Activated CD4-positive, alpha-beta T cell treated with anti-CD3 and anti-CD28 coated beads, Interleukin-2, amount 10 ng/mL, durations not matched to agents 24 days and 14 days (primary cell): ENCODE data around the gene APP. TPM values are rescaled to one million over a fixed set of nuclear protein-coding genes. Genes with fewer than 3 reads are reported as not detected.

Source experiments
- DNase-seq: peaks from one replicate; pipeline ENCODE4 v3.0.0; 2022
- H3K27ac Mint-ChIP-seq: one replicate; pipeline ENCODE4 v1.8.0; 2022; ENCODE audit warnings: mild to moderate bottlenecking, mixed read lengths
- H3K27me3 Mint-ChIP-seq: one replicate; pipeline ENCODE4 v1.8.0; 2022; ENCODE audit warnings: mixed read lengths
- H3K36me3 Mint-ChIP-seq: one replicate; pipeline ENCODE4 v1.8.0; 2022; ENCODE audit warnings: low read depth, mild to moderate bottlenecking, mixed read lengths
- H3K4me1 Mint-ChIP-seq: one replicate; pipeline ENCODE4 v1.8.0; 2021; ENCODE audit warnings: mixed read lengths
- H3K4me3 Mint-ChIP-seq: one replicate; pipeline ENCODE4 v1.8.0; 2022; ENCODE audit warnings: mild to moderate bottlenecking, moderate library complexity, mixed read lengths
- H3K9me3 Mint-ChIP-seq: one replicate; pipeline ENCODE4 v1.8.0; 2021; ENCODE audit warnings: mixed read lengths
- intact Hi-C: fragments of 100-400 bp; cut with micrococcal nuclease; formaldehyde crosslinking; loops from one replicate; pipeline ENCODE4 v1.15.1; 2023
- total RNA-seq: library from RNA; stranded (reverse); gene quantifications from 2 replicates; pipeline ENCODE4 v1.2.3, GENCODE V29; 2022

Gene APP
- total RNA-seq, 1 donor from 2014 or later, result 81.3 TPM

DNA sequence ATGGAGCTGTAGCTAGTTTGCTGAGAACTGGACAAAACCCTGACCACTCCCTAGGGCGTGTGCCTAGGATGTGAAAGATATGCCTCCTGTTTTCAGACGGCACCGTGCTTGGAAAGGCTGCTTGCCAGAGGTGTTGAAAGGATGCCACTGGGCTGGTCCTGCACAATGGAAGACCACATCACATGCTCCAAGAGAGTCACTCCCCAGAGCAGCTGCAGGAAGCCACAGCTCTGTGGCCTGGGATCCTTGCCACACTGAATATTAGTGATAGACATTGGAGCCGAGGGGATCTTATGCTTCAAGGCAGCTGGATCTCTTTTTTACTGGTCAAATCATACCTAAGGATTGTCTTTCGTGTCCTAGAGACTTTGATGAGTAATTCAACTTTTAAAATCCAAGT, 6.6 kb upstream of the APP start:
- no peaks in the 10 kb centered on the region for H3K4me1 Mint-ChIP-seq
- H3K27ac Mint-ChIP-seq, result no peak overlapping the region
- peaks cover 9% of the 10 kb centered on the region for H3K27me3 Mint-ChIP-seq
- intact Hi-C loops, result loop anchor here (10.0 kb wide), 1 partner anchor 372 kb away; no protein-coding TSS in a partner anchor
- no peak for DNase-seq
- H3K9me3 Mint-ChIP-seq, result no peaks in the 10 kb centered on the region
- no peaks in the 10 kb centered on the region for H3K36me3 Mint-ChIP-seq
- no peak overlapping the region for H3K4me3 Mint-ChIP-seq

DNA sequence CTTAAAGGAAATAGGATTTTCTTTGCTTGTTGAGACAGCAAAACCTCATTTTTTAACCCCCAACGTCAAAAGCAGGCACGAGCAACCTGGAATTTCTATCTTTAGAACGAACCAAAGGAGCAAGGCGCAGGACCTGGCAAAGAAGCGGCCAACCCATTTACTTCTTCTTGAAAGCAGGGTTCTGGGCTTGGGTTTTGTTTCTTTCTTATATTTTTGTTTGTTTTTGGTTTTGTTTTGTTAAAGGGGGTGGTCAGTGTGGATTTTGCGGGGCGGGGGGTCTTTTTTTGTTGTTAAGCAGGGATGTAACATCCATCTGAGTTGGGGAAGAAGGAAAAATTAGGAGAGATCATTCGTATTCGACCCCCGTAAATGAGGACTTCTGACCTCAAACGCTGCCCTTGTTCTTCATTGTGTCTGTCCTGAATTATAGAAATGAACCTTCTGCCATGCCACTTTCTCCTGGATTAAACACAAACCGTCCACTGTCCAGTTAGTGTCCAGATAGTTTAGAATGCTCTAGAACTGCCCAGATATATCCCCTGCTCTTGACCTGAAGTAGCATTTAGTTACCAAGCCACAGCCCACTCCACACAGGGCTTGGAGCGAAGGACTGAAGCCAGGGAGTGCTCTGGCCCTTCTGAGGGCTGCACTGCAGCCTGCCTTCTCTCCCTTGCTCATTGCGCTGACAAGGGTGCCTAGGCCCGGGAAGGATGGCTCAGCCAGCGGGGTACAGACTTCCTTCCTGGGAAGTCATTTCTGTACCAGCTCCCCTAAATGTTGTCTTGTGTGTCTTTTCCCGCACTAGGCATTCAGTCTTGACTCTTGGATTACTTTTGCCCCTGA, 909 bp upstream of the APP start:
- H3K27me3 Mint-ChIP-seq, result peaks cover 4% of the 10 kb centered on the region
- H3K4me1 Mint-ChIP-seq, result peaks cover 20% of the 10 kb centered on the region
- H3K27ac Mint-ChIP-seq, result no peak overlapping the region
- no peaks in the 10 kb centered on the region for H3K9me3 Mint-ChIP-seq
- peak overlapping the region; percentile 92 for H3K4me3 Mint-ChIP-seq
- DNase-seq, result no peak
- peaks cover 6% of the 10 kb centered on the region for H3K36me3 Mint-ChIP-seq
- intact Hi-C loops, result loop anchor here (2.0 to 10.0 kb wide), 3 partner anchors 189 to 367 kb away; no protein-coding TSS in a partner anchor

DNA sequence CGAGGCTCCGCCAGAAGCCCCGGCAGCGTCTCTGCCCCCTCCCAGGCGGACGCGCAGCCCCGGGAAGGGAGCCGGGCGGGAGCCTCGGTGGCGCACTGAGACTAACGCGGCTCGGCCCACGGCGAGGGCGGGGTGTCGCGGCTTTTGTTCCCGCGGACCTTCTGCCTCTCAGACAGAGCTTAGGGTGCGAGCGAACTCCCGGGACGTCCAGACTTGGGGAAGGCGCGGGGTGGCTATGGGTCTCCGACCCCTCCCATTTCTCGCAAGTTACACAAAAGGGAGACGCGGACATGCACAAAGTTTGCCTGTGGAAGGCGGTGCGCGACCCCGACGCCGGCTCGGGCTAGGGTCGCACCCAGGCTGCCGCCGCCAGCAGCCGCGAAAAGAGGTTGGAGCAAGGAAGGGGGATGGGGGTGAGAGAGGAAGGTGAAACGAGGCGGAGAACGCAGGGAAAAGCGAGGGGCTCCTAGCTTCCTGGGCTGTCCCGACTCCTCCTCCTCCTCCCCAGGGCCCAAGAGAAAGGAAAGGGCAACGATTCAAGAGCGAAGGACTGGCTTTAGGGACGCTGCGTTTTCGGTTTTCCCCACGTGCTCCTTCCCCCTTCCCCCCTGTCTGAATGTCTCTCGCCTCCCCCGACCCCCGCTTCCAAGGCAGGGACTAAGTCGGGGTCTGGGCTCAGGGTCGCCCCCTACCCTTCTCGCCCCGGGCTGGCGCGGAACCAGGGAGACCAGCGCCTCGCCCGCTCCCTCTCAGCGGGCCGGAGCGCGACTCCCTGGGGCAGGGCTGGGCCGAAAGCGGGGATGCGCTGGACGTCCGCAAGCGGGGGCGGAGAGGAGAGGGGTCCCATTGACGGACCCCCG, 729 bp downstream of the APP start:
- no peaks in the 10 kb centered on the region for H3K27me3 Mint-ChIP-seq
- H3K4me3 Mint-ChIP-seq, result peak overlapping the region; percentile 92
- peak; percentile 85 for DNase-seq
- peaks cover 20% of the 10 kb centered on the region for H3K4me1 Mint-ChIP-seq
- no peaks in the 10 kb centered on the region for H3K9me3 Mint-ChIP-seq
- H3K27ac Mint-ChIP-seq, result peak overlapping the region; percentile 85
- intact Hi-C loops, result loop anchor here (1.0 to 10.0 kb wide), 7 partner anchors 99 to 563 kb away; partner anchors contain the start of genes ATP5PF, GABPA and MRPL39
- peaks cover 6% of the 10 kb centered on the region for H3K36me3 Mint-ChIP-seq

DNA sequence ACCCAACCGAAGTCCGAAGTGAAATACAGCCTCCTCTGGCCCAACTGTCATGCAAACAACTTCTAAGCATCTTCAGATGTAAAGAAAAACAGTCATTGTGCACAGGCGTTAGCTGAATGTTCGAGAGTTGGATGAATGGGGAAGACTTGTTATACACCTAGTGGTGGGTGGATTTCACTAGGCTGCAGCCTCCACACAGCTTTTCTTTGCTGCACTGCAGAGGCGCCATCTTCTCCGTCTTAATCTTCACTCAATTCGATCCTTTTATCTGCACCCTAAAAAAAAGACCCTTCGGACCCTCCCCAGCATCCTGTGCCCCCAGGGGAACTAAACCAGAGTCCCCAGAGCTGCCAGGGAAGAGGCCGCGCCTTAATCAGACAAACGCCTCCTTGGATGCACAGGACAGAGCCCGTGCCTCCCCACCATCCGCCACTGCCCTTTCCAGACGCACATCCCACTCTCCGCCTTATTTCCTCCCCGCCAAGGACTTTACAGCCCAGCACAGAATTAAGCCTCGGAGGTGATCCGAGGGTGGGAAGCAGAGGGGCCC, 1.4 kb downstream of the APP start:
- Mint-ChIP-seq H3K9me3 (no peaks in the 10 kb centered on the region), H3K27ac (peak overlapping the region; percentile 85), H3K36me3 (peaks cover 6% of the 10 kb centered on the region), H3K4me3 (peak overlapping the region; percentile 92), H3K27me3 (no peaks in the 10 kb centered on the region), H3K4me1 (peaks cover 20% of the 10 kb centered on the region)
- DNase-seq, result peak; percentile 85
- intact Hi-C loops, result loop anchor here (1.0 kb wide), 3 partner anchors 98 to 435 kb away; partner anchors contain the start of genes ATP5PF and GABPA

DNA sequence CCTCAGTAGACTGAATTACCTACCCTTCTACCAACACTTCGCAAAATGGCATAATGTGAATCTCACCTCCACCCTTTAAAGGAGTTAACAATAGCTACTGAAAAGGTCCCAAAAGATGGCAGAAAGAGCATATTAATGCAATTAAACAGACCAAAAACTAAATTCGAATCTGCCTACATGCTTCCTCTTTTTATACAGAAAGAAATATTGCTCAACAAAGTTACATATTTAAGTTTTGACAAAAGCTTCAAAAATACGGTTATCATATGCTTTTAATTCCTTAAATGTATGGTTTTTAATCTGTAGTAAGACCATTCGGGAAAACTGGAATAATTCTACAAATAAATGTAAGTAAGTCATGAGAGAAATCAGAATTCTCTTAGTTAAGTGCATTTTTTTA, 2.2 kb downstream of the APP start:
- H3K27ac Mint-ChIP-seq, result no peak overlapping the region
- H3K4me1 Mint-ChIP-seq, result peaks cover 20% of the 10 kb centered on the region
- H3K36me3 Mint-ChIP-seq, result peaks cover 6% of the 10 kb centered on the region
- intact Hi-C loops, result no loop called here
- H3K9me3 Mint-ChIP-seq, result no peaks in the 10 kb centered on the region
- no peak for DNase-seq
- H3K27me3 Mint-ChIP-seq, result no peaks in the 10 kb centered on the region
- peak overlapping the region; percentile 43 for H3K4me3 Mint-ChIP-seq

DNA sequence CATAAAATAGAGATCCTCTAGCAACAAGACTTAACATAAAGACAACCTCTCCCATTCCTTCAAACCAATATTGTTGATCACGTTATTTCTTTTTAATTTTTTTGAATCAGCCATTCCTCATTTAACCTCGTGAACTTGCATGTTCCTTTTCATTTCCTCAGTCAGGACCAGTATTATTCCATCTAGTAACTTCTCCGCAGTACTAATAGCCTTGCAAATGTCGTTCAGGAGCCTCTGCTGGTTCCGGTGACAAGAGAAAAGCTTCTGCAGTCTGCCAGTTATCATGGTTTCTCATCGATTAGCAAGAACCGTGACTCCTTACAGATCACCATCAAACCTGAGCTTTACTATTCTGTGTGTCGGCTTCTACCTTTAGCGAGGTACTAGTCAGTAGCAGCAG, 3.0 kb downstream of the APP start:
- no peak overlapping the region for H3K4me3 Mint-ChIP-seq
- peaks cover 6% of the 10 kb centered on the region for H3K36me3 Mint-ChIP-seq
- H3K4me1 Mint-ChIP-seq, result peaks cover 20% of the 10 kb centered on the region
- no peaks in the 10 kb centered on the region for H3K9me3 Mint-ChIP-seq
- no peaks in the 10 kb centered on the region for H3K27me3 Mint-ChIP-seq
- H3K27ac Mint-ChIP-seq, result no peak overlapping the region
- intact Hi-C loops, result no loop called here
- DNase-seq, result no peak

DNA sequence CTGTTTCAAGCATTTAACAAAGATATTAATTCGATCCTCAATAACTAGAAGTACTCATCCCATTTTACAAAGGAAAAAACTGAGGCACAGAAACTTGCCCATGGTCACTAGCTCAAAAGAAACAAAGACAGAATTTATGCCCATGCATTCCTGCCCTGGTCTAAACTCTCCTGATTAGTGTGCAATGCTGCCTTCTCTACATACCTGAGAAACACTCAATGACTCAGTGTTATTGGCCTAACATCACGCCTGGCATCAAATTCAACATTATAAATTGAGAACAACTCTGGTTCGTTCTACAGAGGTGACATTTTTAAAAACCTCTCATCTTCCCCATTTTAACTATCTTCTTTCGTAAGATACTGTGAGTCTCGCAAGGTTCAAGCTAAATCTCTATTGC, 5.2 kb downstream of the APP start:
- Mint-ChIP-seq H3K4me1 (peaks cover 10% of the 10 kb centered on the region), H3K9me3 (no peaks in the 10 kb centered on the region), H3K4me3 (no peak overlapping the region), H3K27ac (no peak overlapping the region), H3K27me3 (no peaks in the 10 kb centered on the region), H3K36me3 (peaks cover 8% of the 10 kb centered on the region)
- intact Hi-C loops, result no loop called here
- no peak for DNase-seq

DNA sequence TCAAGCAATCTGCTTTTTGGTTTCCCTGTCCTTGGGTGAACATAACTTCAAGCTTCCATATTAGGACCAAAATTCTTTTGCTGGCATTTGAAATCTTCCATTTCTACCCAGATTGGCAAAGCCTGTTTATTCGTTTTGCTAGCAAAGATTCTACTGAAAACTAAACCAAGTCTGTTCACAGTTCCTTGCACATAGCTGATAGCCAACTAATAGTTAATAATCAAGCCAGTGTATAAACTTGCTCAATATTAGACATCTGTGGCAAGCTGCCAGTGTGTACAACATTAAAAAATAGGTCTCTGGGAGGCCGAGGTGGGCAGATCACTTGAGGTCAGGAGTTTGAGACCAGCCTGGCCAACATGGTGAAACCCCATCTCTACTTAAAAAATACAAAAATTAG, 6.3 kb downstream of the APP start:
- intact Hi-C loops, result no loop called here
- Mint-ChIP-seq H3K27ac (no peak overlapping the region), H3K4me3 (no peak overlapping the region), H3K9me3 (no peaks in the 10 kb centered on the region), H3K27me3 (no peaks in the 10 kb centered on the region), H3K4me1 (peaks cover 10% of the 10 kb centered on the region), H3K36me3 (peaks cover 8% of the 10 kb centered on the region)
- no peak for DNase-seq

DNA sequence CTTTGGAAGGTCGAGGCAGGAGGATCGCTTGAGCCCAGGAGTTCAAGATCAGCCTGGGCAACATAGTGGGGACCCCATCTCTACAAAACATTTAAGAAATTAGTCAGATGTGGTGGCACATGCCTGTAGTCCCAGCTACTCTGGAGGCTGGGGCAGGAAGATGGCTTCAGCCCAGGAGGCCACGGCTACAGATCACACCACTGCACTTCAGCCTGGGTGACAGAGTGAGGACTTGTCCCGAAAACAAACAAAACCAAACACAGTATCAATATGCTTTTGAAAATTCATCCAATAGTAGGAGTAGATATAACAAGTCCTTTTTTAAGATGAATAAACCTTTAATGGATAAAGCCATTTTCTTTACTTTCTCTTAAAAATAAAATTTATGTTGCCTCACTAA, 8.5 kb downstream of the APP start:
- H3K27me3 Mint-ChIP-seq, result no peaks in the 10 kb centered on the region
- H3K36me3 Mint-ChIP-seq, result peaks cover 2% of the 10 kb centered on the region

DNA sequence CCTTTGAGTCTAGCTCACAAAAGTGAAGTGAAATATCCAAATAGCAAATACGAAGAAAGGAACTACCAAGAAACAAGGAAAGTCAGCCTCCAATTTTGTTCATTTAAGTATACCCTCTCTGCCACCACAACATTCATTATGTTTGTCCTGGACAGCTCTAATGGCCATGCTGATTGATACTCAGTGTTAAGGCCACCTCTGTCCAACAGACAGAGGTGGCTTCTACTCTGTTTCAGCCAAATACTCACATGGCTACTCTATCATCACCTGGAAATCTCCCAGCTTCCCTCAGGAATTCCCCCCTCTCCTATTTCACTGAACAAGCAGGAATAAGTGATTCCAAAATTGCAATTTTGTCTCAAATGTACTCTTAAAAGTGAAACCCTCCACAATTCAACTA, 10.7 kb downstream of the APP start:
- Mint-ChIP-seq H3K4me3 (no peak overlapping the region), H3K36me3 (peaks cover 2% of the 10 kb centered on the region), H3K27me3 (no peaks in the 10 kb centered on the region), H3K27ac (no peak overlapping the region), H3K9me3 (no peaks in the 10 kb centered on the region), H3K4me1 (peaks cover 18% of the 10 kb centered on the region)
- DNase-seq, result no peak
- intact Hi-C loops, result no loop called here

More for the DNA sequence above, 8.5 kb downstream of the APP start:
- H3K9me3 Mint-ChIP-seq, result no peaks in the 10 kb centered on the region
- H3K4me3 Mint-ChIP-seq, result no peak overlapping the region
- intact Hi-C loops, result no loop called here
- no peak overlapping the region for H3K27ac Mint-ChIP-seq
- DNase-seq, result no peak
- peaks cover 20% of the 10 kb centered on the region for H3K4me1 Mint-ChIP-seq

DNA sequence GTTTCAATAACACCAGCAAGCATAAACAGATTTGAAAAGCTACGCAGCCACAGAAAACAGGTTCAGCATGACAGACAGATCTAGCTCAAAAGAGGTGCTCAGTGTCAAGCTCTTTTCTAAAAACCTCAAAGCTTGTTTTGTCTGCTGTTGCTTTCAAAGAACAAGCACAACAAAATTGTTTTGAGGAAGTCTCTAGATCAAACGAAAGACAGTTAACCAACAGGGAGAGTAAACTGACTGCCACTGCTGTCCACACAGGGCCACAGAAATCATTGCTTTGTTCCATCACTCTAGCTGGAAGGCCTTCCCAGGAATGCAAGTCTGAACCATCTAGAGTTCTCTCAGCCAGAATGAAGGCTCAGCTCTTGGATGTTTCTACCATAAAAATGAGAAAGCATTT, 12.8 kb downstream of the APP start:
- Mint-ChIP-seq H3K9me3 (no peaks in the 10 kb centered on the region), H3K36me3 (peaks cover 2% of the 10 kb centered on the region), H3K4me1 (peaks cover 18% of the 10 kb centered on the region), H3K4me3 (no peak overlapping the region), H3K27me3 (no peaks in the 10 kb centered on the region), H3K27ac (no peak overlapping the region)
- DNase-seq, result peak; percentile 58
- intact Hi-C loops, result no loop called here

DNA sequence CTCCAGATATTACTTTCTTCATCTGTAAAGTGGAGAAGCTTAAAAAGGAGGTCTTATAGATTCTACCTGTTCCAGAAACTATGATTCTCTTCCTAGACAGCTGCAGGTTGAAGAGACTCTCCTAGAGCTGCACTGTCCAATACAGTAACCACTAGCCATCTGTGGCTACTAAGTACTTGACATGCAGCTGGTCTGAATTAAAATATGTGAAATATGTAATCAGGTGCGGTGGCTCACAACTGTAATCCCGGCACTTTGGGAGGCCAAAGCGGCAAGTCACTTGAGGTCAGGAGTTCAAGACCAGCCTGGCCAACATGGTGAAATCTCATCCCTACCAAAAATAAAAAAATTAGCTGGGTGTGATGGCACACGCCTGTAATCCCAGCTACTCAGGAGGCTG, 15.8 kb downstream of the APP start:
- no peak overlapping the region for H3K27ac Mint-ChIP-seq
- H3K27me3 Mint-ChIP-seq, result no peaks in the 10 kb centered on the region

DNA sequence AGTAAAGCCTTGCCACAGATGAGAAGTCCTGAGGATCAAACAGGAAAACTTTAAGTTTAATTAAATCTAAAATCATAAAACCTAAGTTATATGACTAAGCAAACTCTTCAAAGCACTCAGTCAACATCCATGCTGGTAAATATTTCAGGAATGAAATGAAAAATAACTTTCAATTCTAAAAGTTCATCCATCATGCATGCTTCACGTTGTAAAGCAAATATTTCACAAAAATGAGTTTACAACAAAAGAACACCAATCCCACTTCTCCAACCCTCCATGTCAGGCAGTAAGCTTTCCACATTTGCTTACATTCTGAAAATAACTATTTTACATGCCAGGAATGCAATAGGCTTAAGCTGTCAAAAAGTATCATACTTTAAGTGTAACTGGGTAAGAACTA, 16.8 kb downstream of the APP start:
- Mint-ChIP-seq H3K27me3 (no peaks in the 10 kb centered on the region), H3K4me1 (peaks cover 20% of the 10 kb centered on the region), H3K4me3 (no peak overlapping the region), H3K9me3 (no peaks in the 10 kb centered on the region), H3K27ac (no peak overlapping the region), H3K36me3 (no peaks in the 10 kb centered on the region)
- intact Hi-C loops, result no loop called here
- DNase-seq, result no peak

More for the DNA sequence above, 15.8 kb downstream of the APP start:
- Mint-ChIP-seq H3K4me1 (peaks cover 18% of the 10 kb centered on the region), H3K9me3 (no peaks in the 10 kb centered on the region), H3K4me3 (no peak overlapping the region), H3K36me3 (no peaks in the 10 kb centered on the region)
- intact Hi-C loops, result no loop called here
- DNase-seq, result no peak
